ENCODE measurements around the gene PIBF1.
"Not testable (repeated sequence)": the region's sequence is repeated elsewhere in the genome, so short reads cannot be mapped to it uniquely, and the experiment has no call there.

The PIBF1 gene

GRCh38 chr13:72781451-72782439 lies at the start of gene PIBF1, which contains the start of gene DIS3:
Gene PIBF1 (plus strand): TSS chr13:72782133. CDS start chr13:72783470, 1,337 bp downstream.
Gene DIS3 (minus strand): TSS chr13:72781900. CDS start chr13:72781832, 68 bp downstream.
- DNase-seq: peak; percentile 96 to 97

GRCh38 chr13:72737033-72737432 lies 44.9 kb upstream of the PIBF1 start:
- DNase-seq: no peak

- no peak for DNase-seq
Measured at GRCh38 chr13:72740015-72740414, 41.9 kb upstream of the PIBF1 start.

GRCh38 chr13:72745260-72745659 lies 36.7 kb upstream of the PIBF1 start:
- no peak for DNase-seq

GRCh38 chr13:72751220-72751619 lies 30.7 kb upstream of the PIBF1 start:
- DNase-seq: no peak

- no peak for DNase-seq
Measured at GRCh38 chr13:72754111-72754510, 27.8 kb upstream of the PIBF1 start.

- no peak for DNase-seq
Measured at GRCh38 chr13:72757792-72758535, 24.0 kb upstream of the PIBF1 start.

GRCh38 chr13:72760189-72760588 lies 21.7 kb upstream of the PIBF1 start:
- no peak for DNase-seq

- DNase-seq: no peak
Measured at GRCh38 chr13:72763411-72763810, 18.5 kb upstream of the PIBF1 start.

GRCh38 chr13:72774019-72774418 lies 7.9 kb upstream of the PIBF1 start:
- DNase-seq: no peak

GRCh38 chr13:72782717-72783116 lies 784 bp downstream of the PIBF1 start:
- no peak for DNase-seq

- not testable (repeated sequence) for DNase-seq
Measured at GRCh38 chr13:72784679-72785078, 2.7 kb downstream of the PIBF1 start.

GRCh38 chr13:72788831-72789230 lies 6.9 kb downstream of the PIBF1 start:
- no peak for DNase-seq

GRCh38 chr13:72792640-72793039 lies 10.7 kb downstream of the PIBF1 start:
- no peak for DNase-seq

GRCh38 chr13:72798817-72799216 lies 16.9 kb downstream of the PIBF1 start:
- DNase-seq: no peak

GRCh38 chr13:72804301-72804700 lies 22.4 kb downstream of the PIBF1 start:
- DNase-seq: no peak

- no peak for DNase-seq
Measured at GRCh38 chr13:72805676-72806346, 23.9 kb downstream of the PIBF1 start.

GRCh38 chr13:72806514-72806913 lies 24.6 kb downstream of the PIBF1 start:
- DNase-seq: not testable (repeated sequence)

- no peak for DNase-seq
Measured at GRCh38 chr13:72808917-72809500, 27.1 kb downstream of the PIBF1 start.

GRCh38 chr13:72820156-72820897 lies 38.4 kb downstream of the PIBF1 start:
- no peak for DNase-seq

- DNase-seq: no peak
Measured at GRCh38 chr13:72820898-72821279, 39.0 kb downstream of the PIBF1 start.

- no peak for DNase-seq
Measured at GRCh38 chr13:72823081-72823480, 41.1 kb downstream of the PIBF1 start.
